Parathyroid adenoma (tissue), 2 donors: ENCODE results near the gene APBB2.

Experiments used
- H2AFZ ChIP-seq: fragments of 300-600 bp; sonication (generic); one replicate; pipeline ENCODE4 v1.7.0; 2017; ENCODE audit warnings: antibody characterized with exemption, mild to moderate bottlenecking
- H3K27ac ChIP-seq: fragments of 300-600 bp; sonication (generic); one replicate; pipeline ENCODE4 v1.7.0; 2017
- H3K27me3 ChIP-seq: fragments of 300-600 bp; sonication (generic); one replicate; pipeline ENCODE4 v1.7.0; 2017; ENCODE audit warnings: low read length; ENCODE audit not compliant: control insufficient read depth, insufficient read depth
- H3K36me3 ChIP-seq: fragments of 300-600 bp; sonication (generic); one replicate; pipeline ENCODE4 v1.7.0; 2017; ENCODE audit warnings: low read length; ENCODE audit not compliant: control insufficient read depth, insufficient read depth
- H3K4me1 ChIP-seq: fragments of 300-600 bp; sonication (generic); one replicate; pipeline ENCODE4 v1.7.0; 2017; ENCODE audit warnings: control low read depth
- H3K4me2 ChIP-seq: fragments of 300-600 bp; sonication (generic); one replicate; pipeline ENCODE4 v1.7.0; 2017; ENCODE audit warnings: low read length
- H3K4me3 ChIP-seq: fragments of 300-600 bp; sonication (generic); one replicate; pipeline ENCODE4 v1.7.0; 2017; ENCODE audit warnings: low read depth, low read length
- H3K79me2 ChIP-seq: fragments of 300-600 bp; sonication (generic); one replicate; pipeline ENCODE4 v1.7.0; 2017; ENCODE audit warnings: control low read depth
- H3K9ac ChIP-seq: fragments of 300-600 bp; sonication (generic); one replicate; pipeline ENCODE4 v1.7.0; 2017; ENCODE audit warnings: mild to moderate bottlenecking
- H3K9me3 ChIP-seq: fragments of 300-600 bp; sonication (generic); one replicate; pipeline ENCODE4 v1.7.0; 2017; ENCODE audit warnings: low read length; ENCODE audit not compliant: control insufficient read depth
- CTCF ChIP-seq: fragments of 300-600 bp; sonication (generic); IDR thresholded peaks from one replicate; pipeline ENCODE4 v1.7.0; 2017; ENCODE audit warnings: antibody characterized with exemption, mild to moderate bottlenecking
- donor health status: primary hyperparathyroidism.

Gene APBB2

GRCh38 chr4:41076481-41076880, 137.9 kb downstream of the APBB2 start:
- Histone ChIP-seq H3K4me2 (no peak overlapping the region), H3K4me1 (peaks cover 5% of the 10 kb centered on the region), H3K4me3 (no peak overlapping the region), H3K9ac (no peak overlapping the region), H3K9me3 (no peaks in the 10 kb centered on the region), H3K36me3 (no peaks in the 10 kb centered on the region), H3K79me2 (peaks cover 3% of the 10 kb centered on the region), H3K27me3 (no peaks in the 10 kb centered on the region), H2AFZ (no peak overlapping the region), H3K27ac (no peak overlapping the region)
- TF ChIP-seq CTCF = no peak

GRCh38 chr4:41074215-41074614, 140.1 kb downstream of the APBB2 start:
- Histone ChIP-seq H3K27ac (no peak overlapping the region), H3K9me3 (no peaks in the 10 kb centered on the region), H3K4me3 (no peak overlapping the region), H3K79me2 (peaks cover 3% of the 10 kb centered on the region), H3K27me3 (no peaks in the 10 kb centered on the region), H3K4me1 (peaks cover 5% of the 10 kb centered on the region), H3K9ac (no peak overlapping the region), H2AFZ (no peak overlapping the region), H3K4me2 (no peak overlapping the region), H3K36me3 (no peaks in the 10 kb centered on the region)
- no peak for TF ChIP-seq CTCF

DNA sequence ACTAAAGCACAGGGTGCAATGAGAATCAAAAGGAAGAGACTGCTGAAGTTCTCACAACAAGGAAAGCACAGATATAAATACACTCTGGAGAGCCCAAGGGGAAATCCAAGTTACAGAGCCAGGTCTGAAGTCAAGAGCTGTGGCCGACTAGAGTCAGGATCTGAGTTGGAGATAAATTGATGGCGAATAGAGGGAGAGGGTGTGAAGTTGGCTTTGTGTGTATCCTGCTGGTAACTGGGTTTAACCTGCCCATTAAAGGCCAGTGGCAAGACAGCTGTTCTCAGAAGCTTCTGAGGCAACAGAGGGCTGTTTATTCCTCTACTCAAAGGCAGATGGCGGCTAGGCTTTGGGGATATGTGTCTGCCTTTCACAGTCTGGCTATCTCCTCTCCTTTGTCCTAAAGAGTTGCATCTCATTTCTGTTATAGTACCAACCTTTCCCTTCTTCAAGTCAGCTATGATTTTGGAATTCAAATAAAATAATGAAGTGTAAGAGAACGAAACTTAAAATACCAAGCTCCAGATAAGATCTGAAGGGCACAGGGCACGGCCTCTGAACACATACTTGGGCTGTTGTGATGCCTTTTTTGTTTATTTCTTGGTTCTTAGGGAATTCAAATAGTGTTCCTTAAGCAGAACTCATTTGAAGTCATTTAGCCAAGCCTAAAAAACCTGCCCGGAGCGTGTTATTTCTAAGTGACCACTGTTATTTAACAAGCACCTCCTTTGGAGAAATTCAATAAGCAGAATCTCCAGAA, 142.1 kb downstream of the APBB2 start:
- TF ChIP-seq CTCF = no peak
- Histone ChIP-seq H3K27me3 (no peaks in the 10 kb centered on the region), H3K4me1 (peaks cover 5% of the 10 kb centered on the region), H3K36me3 (no peaks in the 10 kb centered on the region), H3K4me2 (no peak overlapping the region), H3K9ac (no peak overlapping the region), H3K4me3 (no peak overlapping the region), H2AFZ (no peak overlapping the region), H3K79me2 (no peaks in the 10 kb centered on the region), H3K27ac (no peak overlapping the region), H3K9me3 (no peaks in the 10 kb centered on the region)

DNA sequence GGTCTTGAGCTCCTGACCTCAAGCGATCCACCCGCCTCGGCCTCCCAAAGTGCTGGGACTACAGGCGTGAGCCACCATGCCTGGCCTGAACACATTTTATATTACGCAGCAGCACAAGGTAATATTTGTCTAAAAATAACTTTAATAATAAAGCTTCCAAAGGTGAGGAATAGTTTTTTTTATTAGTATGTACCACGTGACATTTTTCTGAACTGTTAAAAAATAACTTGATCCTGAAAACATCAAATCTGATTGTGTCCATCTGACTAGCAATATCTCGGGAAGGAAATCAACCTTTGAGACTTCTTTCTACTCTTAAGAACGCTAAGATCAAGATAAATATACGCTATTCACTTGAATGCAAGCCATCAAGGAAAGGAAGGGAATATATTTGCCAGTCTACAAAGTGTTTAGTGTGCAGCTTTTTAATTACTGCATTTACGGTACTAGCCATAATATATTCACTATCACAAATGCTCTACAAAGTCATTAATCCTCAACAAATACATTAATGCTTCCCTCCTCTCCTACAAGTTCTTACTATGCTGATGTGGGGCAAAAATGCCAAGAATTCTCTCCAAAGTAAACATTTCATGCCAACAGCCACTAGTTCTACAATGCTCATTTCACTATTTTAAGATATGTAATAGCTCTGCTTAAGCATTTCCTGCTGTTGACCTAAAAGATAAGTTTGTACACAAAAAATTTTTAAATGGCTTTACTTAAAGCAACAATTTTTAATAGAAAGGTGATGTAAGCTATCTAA, 143.6 kb downstream of the APBB2 start:
- no peaks in the 10 kb centered on the region for H3K79me2 ChIP-seq
- H2AFZ ChIP-seq = no peak overlapping the region
- H3K4me2 ChIP-seq = no peak overlapping the region
- no peak overlapping the region for H3K9ac ChIP-seq
- no peak for TF ChIP-seq CTCF
- no peaks in the 10 kb centered on the region for H3K9me3 ChIP-seq
- H3K36me3 ChIP-seq = no peaks in the 10 kb centered on the region
- no peak overlapping the region for H3K27ac ChIP-seq
- no peaks in the 10 kb centered on the region for H3K27me3 ChIP-seq
- H3K4me3 ChIP-seq = no peak overlapping the region
- peaks cover 5% of the 10 kb centered on the region for H3K4me1 ChIP-seq
